Measurements from ENCODE around the gene ABCC4. TPM values are rescaled to one million over a fixed set of nuclear protein-coding genes. Genes with fewer than 3 reads are reported as not detected.

ABCC4 gene
- total and polyA plus RNA-seq, 2 experiments from 2014 or later: 4.3 to 12.2 TPM

GRCh38 chr13:95243207-95243606, 58.0 kb downstream of the ABCC4 start:
- Mint-ChIP-seq H3K27ac (no peak overlapping the region), H3K27me3 (ENCODE audit: insufficient read depth, low read depth, poor library complexity) (no peaks in the 10 kb centered on the region), H3K9me3 (no peaks in the 10 kb centered on the region), H3K4me3 (no peak overlapping the region), H3K36me3 (ENCODE audit: low read depth) (no peaks in the 10 kb centered on the region), H3K4me1 (no peaks in the 10 kb centered on the region)
- Histone ChIP-seq H3K9me2 (ENCODE audit: insufficient read depth) (no peaks in the 10 kb centered on the region), H3K27ac (ENCODE audit: low read depth) (no peak overlapping the region), H3K27me3 (ENCODE audit: insufficient read depth) (no peaks in the 10 kb centered on the region), H2AFZ (no peak overlapping the region), H3K4me1 (ENCODE audit: insufficient read depth) (no peaks in the 10 kb centered on the region), H3K4me2 (no peak overlapping the region), H4K20me1 (replicated peaks; ENCODE audit: insufficient read depth) (no peaks in the 10 kb centered on the region), H3K79me2 (replicated peaks; ENCODE audit: insufficient read depth) (no peaks in the 10 kb centered on the region), H3F3A (replicated peaks; ENCODE audit: low read depth) (no peaks in the 10 kb centered on the region), H3K4me3 (no peak overlapping the region), H3K36me3 (ENCODE audit: insufficient read depth) (no peaks in the 10 kb centered on the region)
- TF ChIP-seq EZH2phosphoT487 (IDR thresholded peaks at IDR 0.05; ENCODE audit: unreplicated experiment) (no peak), CREB1 (CRISPR knock-in tag; IDR thresholded peaks at IDR 0.05; ENCODE audit: low read depth) (no peak), NANOG (IDR thresholded peaks at IDR 0.05; ENCODE audit: borderline replicate concordance) (no peak), REST (IDR thresholded peaks at IDR 0.05; ENCODE audit: unreplicated experiment) (no peak), STAT1 (IDR thresholded peaks at IDR 0.05; ENCODE audit: unreplicated experiment) (no peak), ZNF462 (CRISPR knock-in tag; IDR thresholded peaks at IDR 0.05) (no peak), CTCF (conservative IDR thresholded peaks at IDR 0.05; ENCODE audit: low read depth in 2 of 2) (no peak), JUNB (IDR thresholded peaks at IDR 0.05; ENCODE audit: unreplicated experiment) (no peak), EZH2 (IDR thresholded peaks at IDR 0.05; ENCODE audit: low read depth, unreplicated experiment) (no peak), ZNF331 (CRISPR knock-in tag; IDR thresholded peaks at IDR 0.05; ENCODE audit: low read depth) (no peak), ZNF114 (CRISPR knock-in tag; IDR thresholded peaks at IDR 0.05) (no peak), POLR2AphosphoS5 (IDR thresholded peaks at IDR 0.05; ENCODE audit: low read depth) (no peak), ETS1 (IDR thresholded peaks at IDR 0.05) (no peak)
- ATAC-seq (no peak), DNase-seq (ENCODE audit: low spot score) (no peak)
